Calu3 (cell line): ENCODE measurements around the gene AP3D1. TPM values are rescaled to one million over a fixed set of nuclear protein-coding genes. Genes with fewer than 3 reads are reported as not detected.

Experiments used
- BruUV-seq: library from RNA; stranded (reverse); fragments of 400-500 nt; replicated peaks from 2 replicates; lab custom pipeline; 2021; lab: Mats Ljungman, UMichigan
- CTCF ChIA-PET: fragments of 300-600 bp; sonication (Branson Sonifier 250); formaldehyde crosslinking; loops from one replicate; lab custom pipeline; 2022; ENCODE audit warnings: antibody characterized with exemption; lab: Charles Lee
- DNase-seq: peaks from one replicate; pipeline ENCODE4 v3.0.0; 2022
- H3K27ac Mint-ChIP-seq: one replicate; pipeline ENCODE4 v1.8.0; 2022; ENCODE audit warnings: mixed read lengths; ENCODE audit not compliant: unreplicated experiment
- H3K27me3 Mint-ChIP-seq: one replicate; pipeline ENCODE4 v1.8.0; 2022; ENCODE audit warnings: mixed read lengths; ENCODE audit not compliant: unreplicated experiment
- H3K36me3 Mint-ChIP-seq: one replicate; pipeline ENCODE4 v1.8.0; 2022; ENCODE audit warnings: mild to moderate bottlenecking, moderate library complexity, mixed read lengths; ENCODE audit not compliant: insufficient read depth, unreplicated experiment
- H3K4me1 Mint-ChIP-seq: one replicate; pipeline ENCODE4 v1.8.0; 2022; ENCODE audit warnings: mild to moderate bottlenecking, low read depth, mixed read lengths; ENCODE audit not compliant: unreplicated experiment
- H3K4me3 Mint-ChIP-seq: one replicate; pipeline ENCODE4 v1.8.0; 2022; ENCODE audit warnings: mild to moderate bottlenecking, low read depth, moderate library complexity, mixed read lengths; ENCODE audit not compliant: unreplicated experiment
- H3K9me3 Mint-ChIP-seq: one replicate; pipeline ENCODE4 v1.8.0; 2022; ENCODE audit warnings: low read depth, mixed read lengths; ENCODE audit not compliant: unreplicated experiment
- intact Hi-C: fragments of 100-400 bp; cut with micrococcal nuclease; formaldehyde crosslinking; loops from one replicate; pipeline ENCODE4 v1.10.0; 2022; ENCODE audit not compliant: unreplicated experiment
- total RNA-seq: library from RNA; stranded (reverse); gene quantifications from 2 replicates; pipeline ENCODE4 v1.2.3, GENCODE V29; 2022
- TF ChIP-seq, protein P1 (sequence below): fragments of 200-600 bp; IDR thresholded peaks from one replicate; pipeline ENCODE4 v1.8.0; 2022; ENCODE audit warnings: antibody characterized with exemption; ENCODE audit not compliant: unreplicated experiment

AP3D1 gene
- total RNA-seq, 1 experiment from 2014 or later: 107 TPM

DNA sequence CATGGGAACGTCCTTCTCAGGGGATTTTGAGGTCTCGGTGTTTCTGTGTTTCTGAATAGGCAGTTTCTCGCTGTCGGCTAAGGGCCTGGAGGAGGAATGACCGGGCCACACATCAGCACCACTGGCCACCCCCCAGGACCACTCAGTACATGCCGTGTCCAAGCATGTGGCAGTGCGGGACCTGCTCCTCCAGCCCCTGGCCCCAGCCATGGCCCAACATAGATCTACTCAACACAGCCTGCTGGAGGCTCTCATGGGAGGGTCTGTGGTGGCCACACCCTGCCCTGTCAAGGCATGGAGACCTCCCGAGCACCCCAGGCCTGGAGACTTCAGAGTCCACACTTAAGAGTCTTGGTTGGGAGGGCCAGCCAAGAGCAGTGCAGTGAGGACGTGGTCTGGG is 37.1 kb downstream of the AP3D1 start:
- H3K27ac Mint-ChIP-seq: no peak overlapping the region
- H3K4me1 Mint-ChIP-seq: no peaks in the 10 kb centered on the region
- intact Hi-C loops: no loop called here
- no peak for DNase-seq
- CTCF ChIA-PET: no interaction called here
- TF ChIP-seq, protein P1, sequence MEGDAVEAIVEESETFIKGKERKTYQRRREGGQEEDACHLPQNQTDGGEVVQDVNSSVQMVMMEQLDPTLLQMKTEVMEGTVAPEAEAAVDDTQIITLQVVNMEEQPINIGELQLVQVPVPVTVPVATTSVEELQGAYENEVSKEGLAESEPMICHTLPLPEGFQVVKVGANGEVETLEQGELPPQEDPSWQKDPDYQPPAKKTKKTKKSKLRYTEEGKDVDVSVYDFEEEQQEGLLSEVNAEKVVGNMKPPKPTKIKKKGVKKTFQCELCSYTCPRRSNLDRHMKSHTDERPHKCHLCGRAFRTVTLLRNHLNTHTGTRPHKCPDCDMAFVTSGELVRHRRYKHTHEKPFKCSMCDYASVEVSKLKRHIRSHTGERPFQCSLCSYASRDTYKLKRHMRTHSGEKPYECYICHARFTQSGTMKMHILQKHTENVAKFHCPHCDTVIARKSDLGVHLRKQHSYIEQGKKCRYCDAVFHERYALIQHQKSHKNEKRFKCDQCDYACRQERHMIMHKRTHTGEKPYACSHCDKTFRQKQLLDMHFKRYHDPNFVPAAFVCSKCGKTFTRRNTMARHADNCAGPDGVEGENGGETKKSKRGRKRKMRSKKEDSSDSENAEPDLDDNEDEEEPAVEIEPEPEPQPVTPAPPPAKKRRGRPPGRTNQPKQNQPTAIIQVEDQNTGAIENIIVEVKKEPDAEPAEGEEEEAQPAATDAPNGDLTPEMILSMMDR: no peak
- no peaks in the 10 kb centered on the region for H3K27me3 Mint-ChIP-seq
- BruUV-seq: no TSS peak
- H3K4me3 Mint-ChIP-seq: no peak overlapping the region
- H3K9me3 Mint-ChIP-seq: no peaks in the 10 kb centered on the region
- peaks cover 69% of the 10 kb centered on the region for H3K36me3 Mint-ChIP-seq

DNA sequence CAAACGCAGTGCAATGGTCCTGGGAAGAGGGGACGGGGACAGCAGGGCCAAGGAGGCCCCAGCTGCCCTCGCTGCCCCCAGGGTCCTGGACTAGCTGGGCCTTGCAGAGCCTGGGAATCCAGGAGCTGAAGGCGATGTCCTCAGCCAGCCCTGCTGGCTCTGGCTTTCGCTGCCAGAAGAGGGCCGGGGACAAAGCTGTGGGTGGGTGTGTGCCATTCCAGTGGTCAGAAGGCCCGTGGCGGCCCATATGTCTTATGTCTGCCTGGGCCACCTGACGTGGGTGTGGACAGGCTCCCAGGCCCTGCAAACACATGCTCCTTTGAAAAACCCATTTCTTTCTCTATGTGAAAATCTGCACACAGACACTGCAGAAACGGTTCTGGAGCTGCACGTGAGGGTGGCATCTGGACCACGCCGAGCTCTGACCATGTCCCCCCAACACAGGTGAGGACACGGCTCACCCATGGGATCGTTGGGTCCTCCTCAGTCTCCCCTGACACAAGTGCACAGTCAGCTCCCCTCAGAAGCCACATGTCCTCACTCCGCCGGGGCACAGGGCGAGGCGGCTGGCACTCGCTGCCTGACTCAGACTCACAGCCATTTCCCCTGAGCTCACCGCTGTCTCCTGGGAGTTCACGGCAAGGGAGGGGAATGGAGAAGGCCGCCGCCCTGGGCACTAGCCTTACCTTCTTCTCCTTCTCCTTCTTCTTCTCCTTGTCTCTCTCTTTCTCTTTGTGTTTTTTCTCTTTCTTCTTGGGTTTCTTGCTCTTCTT is 37.7 kb downstream of the AP3D1 start:
- CTCF ChIA-PET: no interaction called here
- no peaks in the 10 kb centered on the region for H3K9me3 Mint-ChIP-seq
- H3K27ac Mint-ChIP-seq: no peak overlapping the region
- intact Hi-C loops: no loop called here
- no TSS peak for BruUV-seq
- H3K27me3 Mint-ChIP-seq: no peaks in the 10 kb centered on the region
- TF ChIP-seq, protein P1: no peak
- H3K36me3 Mint-ChIP-seq: peaks cover 68% of the 10 kb centered on the region
- no peak for DNase-seq
- H3K4me1 Mint-ChIP-seq: no peaks in the 10 kb centered on the region
- no peak overlapping the region for H3K4me3 Mint-ChIP-seq

DNA sequence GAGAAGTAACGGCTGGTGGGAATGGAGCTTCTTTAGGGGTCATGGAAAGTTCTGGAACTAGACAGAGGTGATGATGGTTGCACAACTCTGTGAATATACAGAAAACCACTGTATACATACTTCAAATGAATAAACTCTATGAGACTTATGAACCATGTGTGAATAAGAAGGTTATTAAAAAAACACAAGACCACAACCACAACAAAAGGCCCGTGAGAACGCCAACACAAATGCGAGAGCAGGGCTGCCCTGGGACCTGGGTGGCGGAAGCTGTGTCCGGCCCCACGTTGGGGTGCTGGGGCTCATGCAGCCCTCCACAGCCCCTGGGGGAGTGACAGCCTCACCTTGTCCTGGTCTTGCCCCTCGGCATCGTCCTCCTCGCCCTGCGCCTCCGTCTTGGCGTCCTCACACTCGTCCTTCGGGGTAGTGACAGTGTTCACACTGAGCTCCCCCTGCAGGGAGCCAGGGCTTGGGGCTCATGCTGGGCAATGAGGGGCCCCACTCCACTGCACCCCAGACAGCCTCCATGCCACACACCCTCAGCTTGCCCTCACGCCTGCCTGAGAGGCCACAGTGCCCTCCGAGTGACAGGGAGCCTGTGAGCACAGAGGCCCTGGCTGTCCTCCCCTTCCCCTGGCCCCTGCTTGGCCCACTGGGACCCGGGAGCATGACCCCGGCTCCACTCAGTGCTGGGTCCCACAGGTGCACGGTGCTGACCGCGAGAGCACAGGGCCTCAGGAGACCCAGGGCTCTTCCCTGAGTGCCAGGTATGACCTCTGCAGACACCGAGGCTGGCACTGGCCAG is 38.6 kb downstream of the AP3D1 start:
- H3K36me3 Mint-ChIP-seq: peaks cover 68% of the 10 kb centered on the region
- no peak overlapping the region for H3K27ac Mint-ChIP-seq
- H3K4me1 Mint-ChIP-seq: no peaks in the 10 kb centered on the region
- TF ChIP-seq, protein P1: no peak
- H3K27me3 Mint-ChIP-seq: no peaks in the 10 kb centered on the region
- no TSS peak for BruUV-seq
- no peak for DNase-seq
- H3K9me3 Mint-ChIP-seq: no peaks in the 10 kb centered on the region
- intact Hi-C loops: no loop called here
- CTCF ChIA-PET: no interaction called here
- no peak overlapping the region for H3K4me3 Mint-ChIP-seq

DNA sequence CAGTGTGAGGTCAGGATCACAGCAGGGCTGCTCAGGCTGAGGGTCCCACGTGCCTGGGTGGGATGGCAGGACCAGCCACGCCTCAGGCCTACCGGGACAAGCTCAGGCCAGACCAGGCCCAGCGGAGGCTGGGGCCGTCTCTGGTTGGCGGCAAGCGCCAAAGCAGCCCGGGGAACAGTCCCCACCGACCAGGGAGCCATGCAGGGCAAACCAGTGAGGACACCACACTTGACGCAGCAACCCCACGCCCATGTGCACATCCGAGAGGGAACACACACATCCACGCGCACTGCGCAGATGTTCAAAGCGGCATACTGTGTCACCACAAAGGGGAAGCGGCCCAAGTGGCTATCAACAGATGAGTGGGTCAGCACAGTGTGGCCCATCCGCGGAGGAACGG is 39.5 kb downstream of the AP3D1 start:
- TF ChIP-seq, protein P1: no peak
- Mint-ChIP-seq H3K4me1 (no peaks in the 10 kb centered on the region), H3K9me3 (no peaks in the 10 kb centered on the region), H3K36me3 (peaks cover 75% of the 10 kb centered on the region), H3K4me3 (no peak overlapping the region), H3K27me3 (no peaks in the 10 kb centered on the region), H3K27ac (no peak overlapping the region)
- no peak for DNase-seq
- no TSS peak for BruUV-seq
- intact Hi-C loops: no loop called here
- CTCF ChIA-PET: no interaction called here
